Spleen (tissue), 7 donors: ENCODE results near the gene PLAU.

Experiments used
- POLR2AphosphoS5 ChIP-seq, 3 donors: sonication (generic); formaldehyde crosslinking; IDR thresholded peaks; one replicate each; pipeline ENCODE4 v1.5.1; 2017; ENCODE audit warnings: antibody characterized with exemption in 3 of 3
- TF ChIP-seq, protein P1 (sequence below), 11 experiments: fragments of 200-600 bp in 7 of 11; fragments of 450-650 bp in 4 of 11; sonication (generic) in 4 of 11; IDR thresholded peaks in 8 of 11; conservative IDR thresholded peaks in 3 of 11; 1 replicate in 7 of 11; 2 replicates in 4 of 11; pipeline versions ENCODE4 v1.4.0 to v1.8.0; 2016 to 2021; ENCODE audit warnings: antibody characterized with exemption in 11 of 11, inconsistent platforms in 4 of 11, mild to moderate bottlenecking in 1 of 11
- donor health status: DM: no; HTN: no; CAD: no; lungs with moderate emphysema.
- donor health status: DM: no; HTN: no; CAD: no.
- donor health status: DM: no; HTN: no; CAD: no.

DNA sequence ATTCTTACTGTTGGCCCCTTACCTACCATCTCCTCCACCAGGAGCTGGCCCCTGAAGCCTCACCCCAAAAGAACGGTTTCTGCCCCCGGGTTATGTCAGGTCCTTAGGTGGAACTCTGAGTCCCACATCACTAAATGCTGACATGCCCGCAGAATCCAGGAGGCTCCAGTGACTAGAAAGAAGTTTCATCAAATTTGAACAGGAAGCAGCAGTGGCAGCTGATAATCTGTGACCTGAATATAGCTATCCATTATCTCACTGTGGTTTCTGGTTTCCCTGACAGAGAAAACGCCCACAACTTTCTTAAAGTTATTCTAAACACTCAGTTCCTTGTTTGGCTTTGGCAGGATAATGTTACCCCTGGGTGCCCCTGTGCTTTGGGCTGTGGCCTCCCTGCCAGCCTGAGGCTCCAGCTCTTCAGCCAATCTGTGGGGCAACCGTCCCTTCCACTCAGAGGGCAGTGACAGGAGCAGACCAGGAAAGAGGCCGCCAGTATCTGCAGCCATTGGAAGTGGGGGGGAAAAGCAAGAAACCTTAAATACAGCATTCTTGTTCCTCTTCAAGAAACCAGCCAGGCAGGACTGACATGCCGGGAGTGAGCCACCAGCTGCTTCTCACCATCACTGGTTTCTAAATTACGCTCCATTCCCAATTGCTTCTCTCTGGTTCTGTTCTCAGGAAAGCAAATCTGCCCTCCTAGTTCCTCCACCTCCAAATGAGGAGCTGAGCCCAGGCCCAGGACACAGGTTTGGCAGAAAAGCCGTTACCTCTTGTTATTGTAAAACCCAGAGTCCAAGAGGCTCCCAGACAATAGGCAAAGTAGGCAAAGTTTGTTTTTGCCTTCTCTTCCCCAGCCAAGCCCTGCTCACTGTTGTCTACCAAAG lies 45.8 kb downstream of the PLAU start:
- TF ChIP-seq, protein P1, sequence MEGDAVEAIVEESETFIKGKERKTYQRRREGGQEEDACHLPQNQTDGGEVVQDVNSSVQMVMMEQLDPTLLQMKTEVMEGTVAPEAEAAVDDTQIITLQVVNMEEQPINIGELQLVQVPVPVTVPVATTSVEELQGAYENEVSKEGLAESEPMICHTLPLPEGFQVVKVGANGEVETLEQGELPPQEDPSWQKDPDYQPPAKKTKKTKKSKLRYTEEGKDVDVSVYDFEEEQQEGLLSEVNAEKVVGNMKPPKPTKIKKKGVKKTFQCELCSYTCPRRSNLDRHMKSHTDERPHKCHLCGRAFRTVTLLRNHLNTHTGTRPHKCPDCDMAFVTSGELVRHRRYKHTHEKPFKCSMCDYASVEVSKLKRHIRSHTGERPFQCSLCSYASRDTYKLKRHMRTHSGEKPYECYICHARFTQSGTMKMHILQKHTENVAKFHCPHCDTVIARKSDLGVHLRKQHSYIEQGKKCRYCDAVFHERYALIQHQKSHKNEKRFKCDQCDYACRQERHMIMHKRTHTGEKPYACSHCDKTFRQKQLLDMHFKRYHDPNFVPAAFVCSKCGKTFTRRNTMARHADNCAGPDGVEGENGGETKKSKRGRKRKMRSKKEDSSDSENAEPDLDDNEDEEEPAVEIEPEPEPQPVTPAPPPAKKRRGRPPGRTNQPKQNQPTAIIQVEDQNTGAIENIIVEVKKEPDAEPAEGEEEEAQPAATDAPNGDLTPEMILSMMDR (IDR thresholded peaks at IDR 0.05 in 8 of 11, conservative IDR thresholded peaks at IDR 0.05 in 3 of 11), result no peak
- peak in 2 of 3 donors; percentile 35 to 53 for TF ChIP-seq POLR2AphosphoS5 (IDR thresholded peaks at IDR 0.05)
